HEK293 (cell line): ENCODE data around the gene GRID2.
"Not testable (repeated sequence)": the region's sequence is repeated elsewhere in the genome, so short reads cannot be mapped to it uniquely, and the experiment has no call there.

Experiments used
- CTCF ChIA-PET: fragments of 350-600 bp; formaldehyde crosslinking; extraction: SDS; loops from one replicate; lab custom pipeline; 2021; ENCODE audit warnings: antibody characterized with exemption; lab: Yijun Ruan, JAX
- POLR2A ChIA-PET: fragments of 300-600 bp; formaldehyde crosslinking; extraction: SDS; loops from one replicate; lab custom pipeline; 2020; ENCODE audit warnings: antibody characterized with exemption, inconsistent platforms; lab: Yijun Ruan, JAX
- H3K27ac ChIP-seq: fragments of 200-500 bp; sonication (Bioruptor generic); 2 replicates; pipeline ENCODE4 v1.5.1; 2014; ENCODE audit warnings: low read depth, low read length, control low read depth, inconsistent platforms; ENCODE audit errors: extremely low read depth
- H3K36me3 ChIP-seq, 2 experiments: fragments of 200-500 bp in 1 of 2; sonication (Bioruptor generic) in 1 of 2; 1 replicate in 1 of 2; 2 replicates in 1 of 2; pipeline ENCODE4 v1.5.1; 2014 to 2017; ENCODE audit warnings: inconsistent platforms in 2 of 2, low read length in 2 of 2; ENCODE audit not compliant: control insufficient read depth in 2 of 2, insufficient read depth in 1 of 2
- H3K4me1 ChIP-seq: fragments of 200-500 bp; sonication (Bioruptor generic); 2 replicates; pipeline ENCODE4 v1.5.1; 2014; ENCODE audit warnings: mild to moderate bottlenecking, low read length, inconsistent platforms; ENCODE audit not compliant: control insufficient read depth, insufficient read depth
- H3K4me3 ChIP-seq: 2 replicates; pipeline ENCODE4 v1.5.1; 2011; ENCODE audit warnings: low read depth, mild to moderate bottlenecking, control low read depth, low read length, moderate library complexity
- H3K9me3 ChIP-seq: fragments of 200-500 bp; sonication (Bioruptor generic); 2 replicates; pipeline ENCODE4 v1.5.1; 2014; ENCODE audit warnings: low read depth, low read length, inconsistent platforms; ENCODE audit not compliant: control insufficient read depth, insufficient read depth
- EGR2 ChIP-seq: fragments of 450-650 bp; formaldehyde crosslinking; IDR thresholded peaks from 2 replicates; pipeline ENCODE4 v1.5.1; 2016; ENCODE audit warnings: low read depth, missing biosample characterization, missing genetic modification characterization
- KLF7 ChIP-seq: fragments of 450-650 bp; formaldehyde crosslinking; IDR thresholded peaks from 2 replicates; pipeline ENCODE4 v1.5.1; 2016; ENCODE audit warnings: missing biosample characterization, missing genetic modification characterization, borderline replicate concordance
- KLF8 ChIP-seq: fragments of 450-650 bp; formaldehyde crosslinking; IDR thresholded peaks from 2 replicates; pipeline ENCODE4 v1.5.1; 2016; ENCODE audit warnings: missing biosample characterization, missing genetic modification characterization
- ZBTB48 ChIP-seq: fragments of 450-650 bp; formaldehyde crosslinking; IDR thresholded peaks from 2 replicates; pipeline ENCODE4 v1.5.1; 2016; ENCODE audit warnings: missing biosample characterization, missing genetic modification characterization
- ZBTB8A ChIP-seq: fragments of 450-650 bp; formaldehyde crosslinking; IDR thresholded peaks from 2 replicates; pipeline ENCODE4 v1.5.1; 2016; ENCODE audit warnings: missing biosample characterization, missing genetic modification characterization
- ZFHX2 ChIP-seq: fragments of 450-650 bp; formaldehyde crosslinking; conservative IDR thresholded peaks from 2 replicates; pipeline ENCODE4 v1.5.1; 2016; ENCODE audit warnings: missing biosample characterization, missing genetic modification characterization
- ZFP3 ChIP-seq: fragments of 450-650 bp; formaldehyde crosslinking; IDR thresholded peaks from 2 replicates; pipeline ENCODE4 v1.5.1; 2016; ENCODE audit warnings: low read depth, missing biosample characterization, missing genetic modification characterization
- ZNF10 ChIP-seq: fragments of 450-650 bp; formaldehyde crosslinking; IDR thresholded peaks from 2 replicates; pipeline ENCODE4 v1.5.1; 2017; ENCODE audit warnings: missing biosample characterization, missing genetic modification characterization
- ZNF214 ChIP-seq: fragments of 450-650 bp; formaldehyde crosslinking; IDR thresholded peaks from 2 replicates; pipeline ENCODE4 v1.5.1; 2017; ENCODE audit warnings: missing biosample characterization, mild to moderate bottlenecking, missing genetic modification characterization, borderline replicate concordance
- ZNF223 ChIP-seq: fragments of 450-650 bp; formaldehyde crosslinking; IDR thresholded peaks from 2 replicates; pipeline ENCODE4 v1.5.1; 2016; ENCODE audit warnings: missing biosample characterization, missing genetic modification characterization
- ZNF473 ChIP-seq: fragments of 450-650 bp; formaldehyde crosslinking; IDR thresholded peaks from 2 replicates; pipeline ENCODE4 v1.5.1; 2017; ENCODE audit warnings: missing biosample characterization, missing genetic modification characterization
- ZNF529 ChIP-seq: fragments of 450-650 bp; formaldehyde crosslinking; IDR thresholded peaks from 2 replicates; pipeline ENCODE4 v1.5.1; 2017; ENCODE audit warnings: missing genetic modification characterization, missing biosample characterization; ENCODE audit not compliant: insufficient replicate concordance
- ZNF560 ChIP-seq: fragments of 450-650 bp; formaldehyde crosslinking; IDR thresholded peaks from 2 replicates; pipeline ENCODE4 v1.5.1; 2017; ENCODE audit warnings: missing biosample characterization, missing genetic modification characterization, borderline replicate concordance
- ZXDB ChIP-seq: fragments of 450-650 bp; formaldehyde crosslinking; IDR thresholded peaks from 2 replicates; pipeline ENCODE4 v1.5.1; 2016; ENCODE audit warnings: missing biosample characterization, missing genetic modification characterization
- TF ChIP-seq, protein P1 (sequence below): fragments of 450-650 bp; formaldehyde crosslinking; IDR thresholded peaks from 2 replicates; pipeline ENCODE4 v1.5.1; 2017; ENCODE audit warnings: missing biosample characterization, missing genetic modification characterization
- TF ChIP-seq, protein P2 (sequence below): fragments of 450-650 bp; formaldehyde crosslinking; IDR thresholded peaks from 2 replicates; pipeline ENCODE4 v1.5.1; 2016; ENCODE audit warnings: missing biosample characterization, missing genetic modification characterization
- TF ChIP-seq, protein P3 (sequence below): fragments of 450-650 bp; formaldehyde crosslinking; IDR thresholded peaks from 2 replicates; pipeline ENCODE4; 2016; ENCODE audit warnings: missing biosample characterization, missing genetic modification characterization
- TF ChIP-seq, protein P4 (sequence below): sonication (generic); formaldehyde crosslinking; IDR thresholded peaks from 2 replicates; pipeline ENCODE4 v1.8.1; 2022; ENCODE audit warnings: mild to moderate bottlenecking, moderate library complexity, missing genetic modification reagents

The GRID2 gene

DNA sequence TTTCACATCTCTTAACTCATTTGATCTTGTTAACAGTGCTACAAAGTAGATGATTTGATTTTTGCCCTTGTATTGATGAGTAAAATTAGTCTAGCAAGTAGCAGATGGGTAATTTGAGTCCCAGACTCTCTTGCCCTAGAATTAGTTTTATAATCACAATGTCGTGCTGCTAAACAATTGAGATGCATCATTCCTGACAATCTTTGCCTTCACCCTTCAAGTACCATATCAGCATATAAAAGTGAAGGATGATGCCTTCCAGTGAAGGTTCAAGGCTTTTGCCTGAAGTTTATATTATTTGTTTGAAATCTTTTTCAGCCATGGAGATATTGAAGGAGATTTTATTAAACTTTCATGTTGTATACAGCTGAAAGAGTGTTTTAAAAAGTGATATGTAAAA, 141.4 kb downstream of the GRID2 start (continued):
- no peak for TF ChIP-seq ZNF473 (tag by site-specific recombination)
- TF ChIP-seq EGR2 = no peak

DNA sequence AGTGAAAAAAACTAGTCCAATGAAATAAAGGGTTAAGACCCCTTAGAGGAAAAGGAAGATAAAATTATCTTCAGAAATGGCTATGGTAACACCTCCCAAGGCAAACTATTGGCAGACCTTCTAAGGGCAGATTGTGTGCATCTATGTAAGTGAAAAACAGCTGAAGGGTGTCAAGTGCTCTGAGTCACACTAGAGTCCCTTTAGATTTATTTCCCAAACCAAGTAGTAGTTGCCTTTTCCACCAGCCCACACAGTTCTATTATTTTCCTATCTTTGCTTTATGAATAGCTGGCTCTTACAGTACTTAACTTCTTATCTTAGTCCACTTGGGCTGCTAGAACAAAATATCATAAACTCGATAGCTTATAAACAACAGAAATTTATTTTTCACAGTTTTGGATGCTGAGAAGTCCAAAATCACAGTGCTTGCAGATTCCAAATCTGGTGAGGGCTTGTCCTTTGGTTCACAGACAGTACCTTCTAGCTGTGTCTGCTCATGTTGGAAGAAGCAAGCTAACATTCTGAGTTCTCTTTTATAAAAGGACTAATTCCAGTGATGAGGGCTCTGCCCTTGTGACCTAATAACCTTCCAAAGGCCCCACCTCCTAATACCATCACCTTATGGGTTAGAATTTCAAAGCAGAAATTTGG, 143.6 kb downstream of the GRID2 start:
- ChIA-PET CTCF (no interaction called here), POLR2A (no interaction called here)
- TF ChIP-seq ZNF10 (tag by site-specific recombination) = no peak
- TF ChIP-seq ZNF214 (tag by site-specific recombination) = no peak
- no peak for TF ChIP-seq ZBTB48 (tag by site-specific recombination)
- no peak for TF ChIP-seq ZXDB (tag by site-specific recombination)
- TF ChIP-seq ZNF223 = no peak
- no peak for TF ChIP-seq ZFP3 (tag by site-specific recombination)
- no peak for TF ChIP-seq ZBTB8A (tag by site-specific recombination)
- TF ChIP-seq ZNF529 (tag by site-specific recombination) = no peak
- no peak for TF ChIP-seq KLF8 (tag by site-specific recombination)
- TF ChIP-seq, protein P1, sequence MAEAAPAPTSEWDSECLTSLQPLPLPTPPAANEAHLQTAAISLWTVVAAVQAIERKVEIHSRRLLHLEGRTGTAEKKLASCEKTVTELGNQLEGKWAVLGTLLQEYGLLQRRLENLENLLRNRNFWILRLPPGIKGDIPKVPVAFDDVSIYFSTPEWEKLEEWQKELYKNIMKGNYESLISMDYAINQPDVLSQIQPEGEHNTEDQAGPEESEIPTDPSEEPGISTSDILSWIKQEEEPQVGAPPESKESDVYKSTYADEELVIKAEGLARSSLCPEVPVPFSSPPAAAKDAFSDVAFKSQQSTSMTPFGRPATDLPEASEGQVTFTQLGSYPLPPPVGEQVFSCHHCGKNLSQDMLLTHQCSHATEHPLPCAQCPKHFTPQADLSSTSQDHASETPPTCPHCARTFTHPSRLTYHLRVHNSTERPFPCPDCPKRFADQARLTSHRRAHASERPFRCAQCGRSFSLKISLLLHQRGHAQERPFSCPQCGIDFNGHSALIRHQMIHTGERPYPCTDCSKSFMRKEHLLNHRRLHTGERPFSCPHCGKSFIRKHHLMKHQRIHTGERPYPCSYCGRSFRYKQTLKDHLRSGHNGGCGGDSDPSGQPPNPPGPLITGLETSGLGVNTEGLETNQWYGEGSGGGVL = no peak
- TF ChIP-seq, protein P2, sequence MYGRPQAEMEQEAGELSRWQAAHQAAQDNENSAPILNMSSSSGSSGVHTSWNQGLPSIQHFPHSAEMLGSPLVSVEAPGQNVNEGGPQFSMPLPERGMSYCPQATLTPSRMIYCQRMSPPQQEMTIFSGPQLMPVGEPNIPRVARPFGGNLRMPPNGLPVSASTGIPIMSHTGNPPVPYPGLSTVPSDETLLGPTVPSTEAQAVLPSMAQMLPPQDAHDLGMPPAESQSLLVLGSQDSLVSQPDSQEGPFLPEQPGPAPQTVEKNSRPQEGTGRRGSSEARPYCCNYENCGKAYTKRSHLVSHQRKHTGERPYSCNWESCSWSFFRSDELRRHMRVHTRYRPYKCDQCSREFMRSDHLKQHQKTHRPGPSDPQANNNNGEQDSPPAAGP = no peak
- Histone ChIP-seq H3K36me3 (no peaks in the 10 kb centered on the region), H3K9me3 (no peaks in the 10 kb centered on the region), H3K4me3 (no peak overlapping the region), H3K27ac (no peak overlapping the region), H3K4me1 (no peaks in the 10 kb centered on the region)

GRCh38 chr4:92448176-92448575, 144.4 kb downstream of the GRID2 start:
- H3K9me3 ChIP-seq, H3K27ac ChIP-seq, H3K4me1 ChIP-seq, H3K4me3 ChIP-seq, POLR2A ChIA-PET, H3K36me3 ChIP-seq, CTCF ChIA-PET: not testable (repeated sequence)

DNA sequence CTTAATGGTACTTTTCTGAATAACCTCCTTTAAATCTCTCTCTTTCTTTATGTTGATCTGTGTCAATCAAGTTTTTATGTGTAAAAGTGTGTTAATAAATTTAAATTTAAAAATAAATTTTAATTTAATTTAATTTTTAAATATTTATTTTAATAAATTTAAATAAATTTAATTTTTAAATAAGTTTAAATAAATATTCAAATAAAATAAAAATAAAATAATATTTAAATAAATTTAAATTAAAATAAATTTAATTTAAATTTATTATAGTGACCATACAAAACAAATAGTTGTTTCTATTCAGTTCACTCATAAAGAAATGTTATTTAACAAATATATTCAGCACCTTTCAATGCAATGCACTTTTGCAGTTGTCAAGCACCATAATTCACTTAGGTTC, 146.9 kb downstream of the GRID2 start:
- Histone ChIP-seq H3K4me1 (no peaks in the 10 kb centered on the region), H3K9me3 (no peaks in the 10 kb centered on the region), H3K27ac (no peak overlapping the region), H3K36me3 (no peaks in the 10 kb centered on the region), H3K4me3 (no peak overlapping the region)
- ChIA-PET CTCF (no interaction called here), POLR2A (no interaction called here)
- no peak for TF ChIP-seq ZBTB8A (tag by site-specific recombination)
- no peak for TF ChIP-seq ZFHX2 (tag by site-specific recombination)
- TF ChIP-seq KLF7 = no peak
- TF ChIP-seq, protein P3, sequence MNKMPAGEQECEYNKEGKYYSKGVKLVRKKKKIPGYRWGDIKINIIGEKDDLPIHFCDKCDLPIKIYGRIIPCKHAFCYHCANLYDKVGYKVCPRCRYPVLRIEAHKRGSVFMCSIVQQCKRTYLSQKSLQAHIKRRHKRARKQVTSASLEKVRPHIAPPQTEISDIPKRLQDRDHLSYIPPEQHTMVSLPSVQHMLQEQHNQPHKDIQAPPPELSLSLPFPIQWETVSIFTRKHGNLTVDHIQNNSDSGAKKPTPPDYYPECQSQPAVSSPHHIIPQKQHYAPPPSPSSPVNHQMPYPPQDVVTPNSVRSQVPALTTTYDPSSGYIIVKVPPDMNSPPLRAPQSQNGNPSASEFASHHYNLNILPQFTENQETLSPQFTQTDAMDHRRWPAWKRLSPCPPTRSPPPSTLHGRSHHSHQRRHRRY (tag by site-specific recombination) = no peak
- TF ChIP-seq ZNF560 = no peak
- TF ChIP-seq, protein P4, sequence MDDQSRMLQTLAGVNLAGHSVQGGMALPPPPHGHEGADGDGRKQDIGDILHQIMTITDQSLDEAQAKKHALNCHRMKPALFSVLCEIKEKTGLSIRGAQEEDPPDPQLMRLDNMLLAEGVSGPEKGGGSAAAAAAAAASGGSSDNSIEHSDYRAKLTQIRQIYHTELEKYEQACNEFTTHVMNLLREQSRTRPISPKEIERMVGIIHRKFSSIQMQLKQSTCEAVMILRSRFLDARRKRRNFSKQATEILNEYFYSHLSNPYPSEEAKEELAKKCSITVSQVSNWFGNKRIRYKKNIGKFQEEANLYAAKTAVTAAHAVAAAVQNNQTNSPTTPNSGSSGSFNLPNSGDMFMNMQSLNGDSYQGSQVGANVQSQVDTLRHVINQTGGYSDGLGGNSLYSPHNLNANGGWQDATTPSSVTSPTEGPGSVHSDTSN (CRISPR knock-in tag) = no peak
